ENCODE measurements around the gene PDE8B.
A peak's percentile ranks its signal among the peaks of the same experiment; 100 is the strongest.

PDE8B gene

DNA sequence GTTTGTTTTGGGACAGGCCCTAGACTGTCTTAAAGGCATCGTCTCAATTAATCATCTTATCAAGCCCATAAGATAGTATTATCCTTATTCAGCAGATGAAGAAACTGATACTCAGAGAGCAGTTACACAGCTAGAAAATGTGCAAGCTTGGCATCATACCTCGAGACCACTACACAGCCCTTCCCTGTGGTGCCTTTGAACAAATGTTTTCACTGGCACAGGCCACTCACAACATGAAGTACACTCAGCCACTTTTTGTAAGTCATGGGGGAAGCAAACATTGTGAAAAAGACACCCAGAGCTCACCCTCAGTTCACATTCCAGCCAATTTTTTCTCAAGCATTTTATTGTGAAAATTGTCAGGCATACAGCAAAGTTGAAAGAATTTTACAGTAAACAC lies 159.1 kb downstream of the PDE8B start:
- Histone ChIP-seq H3K4me2 (ENCODE audit: low read length) (no peak overlapping the region), H3K9ac (ENCODE audit: low read length) (no peak overlapping the region), H3K79me2 (ENCODE audit: low read length) (no peaks in the 10 kb centered on the region), H3K27ac (ENCODE audit: low read length) (no peak overlapping the region), H3K9me3 (ENCODE audit: insufficient read depth, low read length) (no peaks in the 10 kb centered on the region), H3K4me3 (ENCODE audit: low read length) (no peak overlapping the region), H4K20me1 (ENCODE audit: insufficient read depth, low read length) (no peaks in the 10 kb centered on the region), H3K36me3 (replicated peaks; ENCODE audit: low read depth, low read length) (no peaks in the 10 kb centered on the region), H3K27me3 (ENCODE audit: low read depth, low read length) (no peaks in the 10 kb centered on the region), H3K4me1 (ENCODE audit: low read length) (peaks cover 28% of the 10 kb centered on the region), H2AFZ (ENCODE audit: low read depth, low read length) (no peak overlapping the region)
- TF ChIP-seq, protein P1, sequence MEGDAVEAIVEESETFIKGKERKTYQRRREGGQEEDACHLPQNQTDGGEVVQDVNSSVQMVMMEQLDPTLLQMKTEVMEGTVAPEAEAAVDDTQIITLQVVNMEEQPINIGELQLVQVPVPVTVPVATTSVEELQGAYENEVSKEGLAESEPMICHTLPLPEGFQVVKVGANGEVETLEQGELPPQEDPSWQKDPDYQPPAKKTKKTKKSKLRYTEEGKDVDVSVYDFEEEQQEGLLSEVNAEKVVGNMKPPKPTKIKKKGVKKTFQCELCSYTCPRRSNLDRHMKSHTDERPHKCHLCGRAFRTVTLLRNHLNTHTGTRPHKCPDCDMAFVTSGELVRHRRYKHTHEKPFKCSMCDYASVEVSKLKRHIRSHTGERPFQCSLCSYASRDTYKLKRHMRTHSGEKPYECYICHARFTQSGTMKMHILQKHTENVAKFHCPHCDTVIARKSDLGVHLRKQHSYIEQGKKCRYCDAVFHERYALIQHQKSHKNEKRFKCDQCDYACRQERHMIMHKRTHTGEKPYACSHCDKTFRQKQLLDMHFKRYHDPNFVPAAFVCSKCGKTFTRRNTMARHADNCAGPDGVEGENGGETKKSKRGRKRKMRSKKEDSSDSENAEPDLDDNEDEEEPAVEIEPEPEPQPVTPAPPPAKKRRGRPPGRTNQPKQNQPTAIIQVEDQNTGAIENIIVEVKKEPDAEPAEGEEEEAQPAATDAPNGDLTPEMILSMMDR (IDR thresholded peaks at IDR 0.05; ENCODE audit: low read depth, low read length), result no peak
- TF ChIP-seq EZH2phosphoT487 (IDR thresholded peaks at IDR 0.05; ENCODE audit: low read depth), result no peak

- Histone ChIP-seq H3K9ac (ENCODE audit: low read length) (no peak overlapping the region), H3K9me3 (ENCODE audit: insufficient read depth, low read length) (no peaks in the 10 kb centered on the region), H3K27me3 (ENCODE audit: low read depth, low read length) (no peaks in the 10 kb centered on the region), H4K20me1 (ENCODE audit: insufficient read depth, low read length) (no peaks in the 10 kb centered on the region), H3K4me3 (ENCODE audit: low read length) (no peak overlapping the region), H3K4me2 (ENCODE audit: low read length) (no peak overlapping the region), H3K27ac (ENCODE audit: low read length) (no peak overlapping the region), H3K36me3 (replicated peaks; ENCODE audit: low read depth, low read length) (peaks cover 7% of the 10 kb centered on the region), H3K79me2 (ENCODE audit: low read length) (no peaks in the 10 kb centered on the region), H2AFZ (ENCODE audit: low read depth, low read length) (no peak overlapping the region), H3K4me1 (ENCODE audit: low read length) (peaks cover 34% of the 10 kb centered on the region)
- TF ChIP-seq, protein P1 (IDR thresholded peaks at IDR 0.05; ENCODE audit: low read depth, low read length), result no peak
- no peak for TF ChIP-seq EZH2phosphoT487 (IDR thresholded peaks at IDR 0.05; ENCODE audit: low read depth)
These were observed 164.2 kb downstream of the PDE8B start for GRCh38 chr5:77374686-77375085.

GRCh38 chr5:77376609-77377300 lies 166.3 kb downstream of the PDE8B start:
- peaks cover 7% of the 10 kb centered on the region for H3K36me3 ChIP-seq (replicated peaks; ENCODE audit: low read depth, low read length)
- no peak overlapping the region for H2AFZ ChIP-seq (ENCODE audit: low read depth, low read length)
- TF ChIP-seq, protein P1 (IDR thresholded peaks at IDR 0.05; ENCODE audit: low read depth, low read length), result no peak
- no peak for TF ChIP-seq EZH2phosphoT487 (IDR thresholded peaks at IDR 0.05; ENCODE audit: low read depth)
- H3K9me3 ChIP-seq (ENCODE audit: insufficient read depth, low read length), result no peaks in the 10 kb centered on the region
- H3K9ac ChIP-seq (ENCODE audit: low read length), result peak overlapping the region; percentile 23; the same call in 1 of the 2 replicates
- no peaks in the 10 kb centered on the region for H4K20me1 ChIP-seq (ENCODE audit: insufficient read depth, low read length)
- H3K4me1 ChIP-seq (ENCODE audit: low read length), result peaks cover 54% of the 10 kb centered on the region
- H3K27ac ChIP-seq (ENCODE audit: low read length), result peak overlapping the region; percentile 22; the same call in 1 of the 2 replicates
- no peaks in the 10 kb centered on the region for H3K27me3 ChIP-seq (ENCODE audit: low read depth, low read length)
- peak overlapping the region; percentile 35 for H3K4me2 ChIP-seq (ENCODE audit: low read length)
- H3K79me2 ChIP-seq (ENCODE audit: low read length), result no peaks in the 10 kb centered on the region
- H3K4me3 ChIP-seq (ENCODE audit: low read length), result no peak overlapping the region

- peaks cover 61% of the 10 kb centered on the region for H3K4me1 ChIP-seq (ENCODE audit: low read length)
- peaks cover 7% of the 10 kb centered on the region for H3K36me3 ChIP-seq (replicated peaks; ENCODE audit: low read depth, low read length)
- H3K4me3 ChIP-seq (ENCODE audit: low read length), result peak overlapping the region; percentile 43
- no peaks in the 10 kb centered on the region for H4K20me1 ChIP-seq (ENCODE audit: insufficient read depth, low read length)
- peak overlapping the region; percentile 99 for H3K27ac ChIP-seq (ENCODE audit: low read length)
- H3K27me3 ChIP-seq (ENCODE audit: low read depth, low read length), result no peaks in the 10 kb centered on the region
- peak overlapping the region; percentile 73 for H3K9ac ChIP-seq (ENCODE audit: low read length)
- H2AFZ ChIP-seq (ENCODE audit: low read depth, low read length), result no peak overlapping the region
- no peaks in the 10 kb centered on the region for H3K9me3 ChIP-seq (ENCODE audit: insufficient read depth, low read length)
- no peak for TF ChIP-seq EZH2phosphoT487 (IDR thresholded peaks at IDR 0.05; ENCODE audit: low read depth)
- TF ChIP-seq, protein P1 (IDR thresholded peaks at IDR 0.05; ENCODE audit: low read depth, low read length), result no peak
- peak overlapping the region; percentile 59 for H3K4me2 ChIP-seq (ENCODE audit: low read length)
- no peaks in the 10 kb centered on the region for H3K79me2 ChIP-seq (ENCODE audit: low read length)
These were observed 169.1 kb downstream of the PDE8B start for GRCh38 chr5:77379558-77380061.
